Urinary bladder (tissue), 4 donors: ENCODE measurements around the gene SPRED2. TPM values are rescaled to one million over a fixed set of nuclear protein-coding genes. Genes with fewer than 3 reads are reported as not detected.

Source experiments
- DNase-seq: peaks from one replicate; pipeline ENCODE4 v3.0.0-alpha.2; 2015; ENCODE audit errors: extremely low spot score
- H3K27ac ChIP-seq: one replicate; pipeline ENCODE4 v1.5.1; 2013; ENCODE audit warnings: low read depth, mild to moderate bottlenecking, moderate library complexity
- H3K36me3 ChIP-seq: one replicate; pipeline ENCODE4 v1.6.1; 2013; ENCODE audit warnings: mild to moderate bottlenecking, moderate library complexity; ENCODE audit not compliant: insufficient read depth
- H3K4me1 ChIP-seq: one replicate; pipeline ENCODE4 v1.6.1; 2013; ENCODE audit warnings: mild to moderate bottlenecking, moderate library complexity; ENCODE audit not compliant: insufficient read depth
- H3K4me3 ChIP-seq: one replicate; pipeline ENCODE4 v1.5.1; 2013; ENCODE audit warnings: low read depth, low read length
- WGBS: extraction: QIAGEN DNeasy Blood & Tissue Kit; methylation state at CpG from one replicate; pipeline ENCODE4 v1.1.7; 2013; 5-methylcytosine and 5-hydroxymethylcytosine counted together
- polyA plus RNA-seq: library from polyadenylated mRNA; stranded (reverse); fragments of 200-250 nt; gene quantifications from one replicate; pipeline ENCODE4 v1.2.3, GENCODE V29; 2013
- total RNA-seq: library from RNA; depleted of rRNA; stranded (reverse); fragments of >200 nt; gene quantifications from one replicate; pipeline ENCODE4 v1.2.3, GENCODE V29; 2014
- donor health status: healthy with polysubstance abuse.
- donor health status: healthy.

Gene SPRED2
- total and polyA plus RNA-seq, 2 donors, result 12.0 to 19.1 TPM

DNA sequence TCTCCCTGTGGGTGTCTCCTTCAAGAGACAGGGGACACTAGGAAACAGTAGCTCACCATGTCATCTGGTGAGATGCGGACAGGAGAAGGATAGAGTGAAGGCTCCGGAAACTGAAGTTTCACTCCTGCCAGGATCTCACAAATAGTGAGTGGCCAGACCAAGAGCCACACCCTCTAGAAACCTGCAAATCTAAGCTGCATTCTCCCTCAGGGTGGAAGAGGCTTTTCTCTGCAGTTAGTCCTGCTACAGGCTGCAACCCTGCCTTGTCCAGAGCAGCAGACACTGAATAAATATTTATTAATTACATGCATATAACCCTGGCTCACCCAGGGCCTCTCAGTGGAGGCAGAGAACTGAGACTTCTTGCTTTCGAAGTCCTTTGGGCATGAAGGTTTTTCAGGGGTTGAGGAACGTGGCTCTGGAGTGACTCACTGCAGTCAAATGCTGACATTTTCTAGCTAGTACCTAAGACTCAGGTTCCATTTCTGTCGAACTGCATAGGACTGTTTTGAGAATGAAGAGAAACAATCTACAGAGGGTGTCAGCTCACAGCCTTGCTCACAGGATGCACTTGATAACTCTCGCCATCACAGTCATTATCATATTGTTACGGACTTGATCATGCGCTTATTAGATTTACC is 117.5 kb downstream of the SPRED2 start:
- H3K36me3 ChIP-seq, result peaks cover 2% of the 10 kb centered on the region
- H3K4me3 ChIP-seq, result no peak overlapping the region
- H3K4me1 ChIP-seq, result no peaks in the 10 kb centered on the region
- DNase-seq, result no peak
- H3K27ac ChIP-seq, result no peak overlapping the region
- 84% methylated on average over 8 of the region's 8 CpGs for WGBS

DNA sequence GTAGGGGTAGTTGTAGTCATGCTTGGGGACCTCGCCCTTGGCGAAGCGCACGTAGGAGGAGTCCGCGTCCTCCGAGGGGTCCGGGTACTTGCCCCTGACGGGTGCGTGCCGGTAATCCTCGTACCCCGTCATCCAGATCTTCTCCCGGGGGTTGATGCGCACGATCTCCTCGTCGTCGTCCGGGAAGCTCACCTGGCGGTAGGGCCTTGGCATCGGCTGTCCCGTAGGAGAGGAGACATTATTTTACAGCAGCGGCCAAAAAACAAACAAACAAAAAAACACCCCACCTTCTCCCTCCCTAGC is 118.5 kb downstream of the SPRED2 start:
- Histone ChIP-seq H3K36me3 (peaks cover 2% of the 10 kb centered on the region), H3K4me3 (no peak overlapping the region), H3K4me1 (no peaks in the 10 kb centered on the region), H3K27ac (no peak overlapping the region)
- no peak for DNase-seq
- 97% methylated on average over 24 of the region's 24 CpGs for WGBS

DNA sequence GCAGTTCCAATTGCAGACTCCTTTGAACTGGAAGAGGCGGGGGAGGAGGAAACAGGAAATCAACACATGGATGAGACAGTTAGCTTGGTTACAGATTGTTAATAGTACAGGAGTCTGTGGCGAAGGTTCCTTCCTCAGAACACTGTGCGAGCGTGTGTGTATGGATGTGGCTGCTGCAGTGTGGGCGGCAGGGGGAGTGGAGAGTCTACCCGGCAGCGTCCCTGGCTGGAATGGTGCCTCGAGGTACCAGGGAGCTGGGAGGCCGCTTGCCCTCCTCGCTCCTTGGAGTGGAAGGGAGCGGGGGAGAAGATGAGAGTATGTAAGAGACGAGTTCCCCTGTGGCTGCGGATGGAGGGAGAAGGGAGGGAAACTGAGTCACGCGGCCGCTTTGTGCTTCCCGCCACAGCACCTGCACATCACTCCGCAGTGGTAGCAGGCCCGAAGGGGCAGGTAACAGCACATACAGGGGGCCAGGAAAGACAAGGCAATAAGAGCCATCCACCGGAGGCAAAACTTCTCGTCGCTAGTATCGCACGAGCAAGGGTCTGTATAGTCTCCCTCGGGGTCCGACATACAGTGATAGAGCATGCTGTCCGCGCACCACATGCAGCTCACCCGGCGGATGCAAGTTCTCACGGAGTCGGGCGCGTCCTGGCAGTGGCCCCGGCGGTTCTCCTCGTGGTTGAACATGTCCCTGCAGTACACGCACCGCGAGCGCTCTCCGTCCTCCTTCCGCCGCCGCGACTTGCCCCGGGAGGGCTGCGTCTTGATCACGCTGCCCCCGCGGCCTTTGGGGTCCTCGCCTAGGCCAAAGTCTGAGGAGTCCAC is 119.1 kb downstream of the SPRED2 start:
- WGBS, result 95% methylated on average over 52 of the region's 52 CpGs
- no peak for DNase-seq
- no peak overlapping the region for H3K4me3 ChIP-seq
- H3K36me3 ChIP-seq, result peaks cover 2% of the 10 kb centered on the region
- H3K27ac ChIP-seq, result no peak overlapping the region
- H3K4me1 ChIP-seq, result no peaks in the 10 kb centered on the region

DNA sequence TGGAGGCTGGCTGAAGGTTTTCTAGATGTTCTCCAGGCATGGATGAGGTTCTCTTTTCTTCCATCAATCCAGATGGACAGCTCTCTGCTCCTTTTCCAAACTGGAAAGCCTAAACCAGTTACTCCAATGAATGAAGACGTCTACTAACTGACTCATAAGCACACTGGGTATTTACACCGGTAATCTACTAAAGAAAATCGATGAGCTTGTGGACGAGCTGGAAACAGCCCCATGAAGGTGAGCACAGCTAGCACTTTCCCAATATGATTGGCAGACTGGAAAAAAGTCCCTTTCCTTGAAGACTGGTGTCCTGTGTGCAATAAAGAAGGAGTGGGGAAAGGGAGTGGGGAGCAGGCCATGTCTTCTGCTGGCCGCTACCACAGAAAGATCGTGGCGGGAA is 120.8 kb downstream of the SPRED2 start:
- no peak for DNase-seq
- H3K4me3 ChIP-seq, result no peak overlapping the region
- no peaks in the 10 kb centered on the region for H3K4me1 ChIP-seq
- H3K27ac ChIP-seq, result no peak overlapping the region
- 94% methylated on average over 7 of the region's 7 CpGs for WGBS
- peaks cover 2% of the 10 kb centered on the region for H3K36me3 ChIP-seq

DNA sequence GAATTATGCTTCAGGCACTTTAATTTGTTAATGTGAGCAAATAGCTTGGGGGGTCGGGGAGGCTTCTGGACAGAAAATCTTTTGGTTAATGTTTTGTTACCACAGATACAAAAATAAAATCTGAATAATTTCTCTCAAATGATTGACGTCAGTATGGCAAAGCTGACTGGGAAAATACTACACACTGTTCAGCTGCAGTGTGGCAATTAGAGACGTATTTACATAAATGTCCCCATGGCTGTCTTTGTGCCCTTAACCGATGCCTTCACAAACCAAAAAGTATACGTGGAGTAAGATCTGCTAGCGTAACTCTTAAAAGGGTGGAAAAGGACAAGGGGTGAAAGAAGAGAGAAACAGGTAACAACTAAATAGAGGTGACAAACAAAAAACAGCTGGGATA is 121.3 kb downstream of the SPRED2 start:
- 87% methylated on average over 6 of the region's 6 CpGs for WGBS
- no peak overlapping the region for H3K27ac ChIP-seq
- DNase-seq, result no peak
- H3K4me1 ChIP-seq, result no peaks in the 10 kb centered on the region
- no peak overlapping the region for H3K4me3 ChIP-seq
- peaks cover 2% of the 10 kb centered on the region for H3K36me3 ChIP-seq

DNA sequence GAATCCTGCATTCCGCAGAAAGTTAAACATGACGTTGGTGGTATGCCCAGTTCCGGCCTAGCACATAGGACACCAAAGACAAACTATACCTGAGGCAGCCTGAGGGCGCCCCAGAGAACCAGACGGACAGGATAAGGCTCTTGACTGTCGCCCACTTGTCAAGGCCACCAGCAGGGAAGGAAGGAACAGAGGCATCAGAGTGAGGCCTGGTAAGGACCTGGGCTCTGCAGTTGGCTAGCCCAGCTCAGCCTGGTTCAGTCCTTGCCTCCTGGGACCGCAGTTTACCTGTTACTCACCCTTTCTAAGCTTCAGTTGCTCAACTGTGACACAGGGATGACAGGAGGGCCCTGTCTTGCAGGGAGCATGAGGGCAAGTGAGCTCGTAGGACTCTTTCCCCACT is 122.7 kb downstream of the SPRED2 start:
- no peak for DNase-seq
- peak overlapping the region; percentile 54 for H3K27ac ChIP-seq
- no peak overlapping the region for H3K4me3 ChIP-seq
- WGBS, result 80% methylated on average over 8 of the region's 8 CpGs
- H3K36me3 ChIP-seq, result peaks cover 2% of the 10 kb centered on the region
- no peaks in the 10 kb centered on the region for H3K4me1 ChIP-seq

DNA sequence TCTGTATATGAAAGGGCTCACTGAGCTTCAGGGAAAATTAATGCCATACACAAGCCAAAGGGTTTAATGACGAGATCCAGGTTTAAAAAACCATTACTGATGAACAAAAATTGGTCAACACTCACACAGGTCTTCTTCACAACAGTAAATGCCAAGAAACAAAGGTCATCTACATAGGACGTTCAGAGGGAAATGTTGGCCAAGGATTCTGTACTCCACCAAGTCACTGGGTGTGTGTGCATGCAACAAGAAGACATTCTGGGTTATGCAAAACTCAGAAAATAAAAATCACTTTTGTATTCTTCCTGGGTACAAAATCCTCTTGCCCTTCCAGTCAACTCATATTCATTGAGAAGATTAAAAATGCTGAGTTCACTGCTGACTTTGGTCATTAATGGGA is 126.5 kb downstream of the SPRED2 start:
- H3K36me3 ChIP-seq, result no peaks in the 10 kb centered on the region
- 85% methylated on average over 2 of the region's 2 CpGs for WGBS
- H3K4me3 ChIP-seq, result no peak overlapping the region
- no peak overlapping the region for H3K27ac ChIP-seq
- H3K4me1 ChIP-seq, result no peaks in the 10 kb centered on the region
- DNase-seq, result no peak

DNA sequence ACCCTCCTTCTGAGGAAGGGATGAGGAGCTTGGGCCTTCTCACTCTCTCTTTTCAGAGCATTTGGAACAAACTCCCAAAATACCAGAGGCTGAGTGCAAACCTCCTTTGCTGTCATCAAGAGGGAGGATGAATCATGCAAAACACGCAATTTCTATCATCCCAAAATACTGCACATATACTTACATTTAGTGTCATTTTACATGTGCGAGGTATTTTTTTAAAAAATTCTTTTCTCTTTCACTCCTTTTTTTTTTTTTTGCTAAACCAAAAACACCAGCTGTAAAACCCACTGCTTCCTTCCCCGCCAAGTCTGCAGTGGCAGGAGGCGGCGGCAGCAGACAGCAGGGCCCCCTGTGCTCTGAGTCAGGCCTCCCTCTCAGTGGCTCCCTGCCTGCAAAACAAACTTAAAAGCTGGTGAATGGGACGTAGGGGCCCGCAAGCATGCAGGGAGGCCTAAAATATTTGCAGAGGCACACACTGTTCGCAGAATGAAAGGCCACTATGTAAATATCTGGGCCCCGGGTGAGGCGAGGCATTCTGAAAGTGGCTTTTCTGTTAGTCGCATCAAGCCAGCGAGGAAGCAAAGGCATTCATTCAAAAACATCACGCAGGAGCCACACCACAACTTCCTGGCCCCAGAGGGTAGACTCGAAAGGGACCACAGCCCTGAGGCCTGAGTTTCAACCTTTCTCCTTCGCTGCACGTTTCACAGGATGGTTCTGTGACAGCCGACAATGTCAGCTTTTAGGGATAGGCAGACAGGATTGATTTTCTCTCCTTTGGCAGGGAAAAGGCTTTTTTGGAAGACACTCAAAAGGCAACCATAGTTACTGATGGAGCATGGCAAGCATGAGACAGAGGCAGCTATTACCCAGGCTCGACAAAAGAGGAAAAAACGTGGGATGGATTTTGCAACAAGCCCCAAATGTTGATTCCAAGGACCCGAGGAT is 131.4 kb downstream of the SPRED2 start:
- Histone ChIP-seq H3K4me1 (no peaks in the 10 kb centered on the region), H3K27ac (peak overlapping the region; percentile 15), H3K4me3 (no peak overlapping the region), H3K36me3 (no peaks in the 10 kb centered on the region)
- no peak for DNase-seq
- 22% methylated on average over 20 of the region's 20 CpGs for WGBS

DNA sequence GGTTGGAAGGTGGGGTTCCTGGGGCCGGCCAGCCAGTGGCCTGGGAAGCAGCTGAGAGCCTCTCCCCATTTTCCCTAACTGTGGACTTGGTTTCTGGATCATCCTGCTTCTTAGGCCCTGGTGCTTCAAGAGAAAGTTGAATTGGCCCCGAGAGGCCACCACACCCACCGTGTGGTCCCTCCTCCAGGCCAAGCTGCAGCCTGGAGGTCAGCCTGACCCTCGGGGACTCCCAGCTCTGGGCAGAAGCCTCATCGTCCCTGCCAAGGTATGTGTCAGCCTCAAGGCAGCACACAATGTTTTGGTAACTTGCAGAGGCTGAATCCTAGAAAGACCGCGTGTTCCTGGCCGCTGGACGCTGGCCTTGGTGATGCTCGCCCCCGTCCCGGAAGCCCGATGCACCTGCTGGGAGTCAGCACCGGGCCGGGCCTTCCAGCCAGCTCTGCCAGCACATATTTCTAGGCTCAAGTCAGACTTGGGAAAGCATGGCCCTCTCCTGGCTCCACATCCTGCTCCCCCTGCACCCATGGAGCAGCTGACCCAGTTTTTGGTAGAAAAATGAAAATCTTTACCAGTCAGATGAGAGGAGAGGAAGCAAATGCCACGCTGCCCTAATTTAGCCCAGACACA is 132.2 kb downstream of the SPRED2 start:
- 28% methylated on average over 16 of the region's 16 CpGs for WGBS
- no peaks in the 10 kb centered on the region for H3K4me1 ChIP-seq
- H3K27ac ChIP-seq, result peak overlapping the region; percentile 15
- H3K4me3 ChIP-seq, result no peak overlapping the region
- no peak for DNase-seq
- no peaks in the 10 kb centered on the region for H3K36me3 ChIP-seq

DNA sequence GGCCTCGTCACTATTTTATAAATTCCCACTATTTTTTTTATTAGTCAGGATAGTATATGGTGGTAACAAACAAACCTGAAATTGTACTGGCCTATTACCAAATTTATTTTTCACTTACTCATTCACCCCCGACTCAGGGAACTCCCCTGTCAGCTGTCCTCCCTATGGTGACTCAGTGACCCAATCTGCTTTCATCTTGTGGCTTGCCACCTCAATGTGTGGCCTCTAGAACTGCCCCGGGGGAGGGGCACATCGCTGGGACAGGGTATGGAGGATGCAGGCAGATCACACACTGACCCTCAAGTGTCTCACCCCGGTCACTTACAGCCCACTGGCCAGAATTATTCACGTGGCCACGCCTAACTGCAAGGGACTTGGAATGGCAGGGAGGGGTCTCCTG is 133.2 kb downstream of the SPRED2 start:
- no peak overlapping the region for H3K27ac ChIP-seq
- 83% methylated on average over 7 of the region's 7 CpGs for WGBS
- H3K36me3 ChIP-seq, result no peaks in the 10 kb centered on the region
- no peak for DNase-seq
- no peak overlapping the region for H3K4me3 ChIP-seq
- no peaks in the 10 kb centered on the region for H3K4me1 ChIP-seq

DNA sequence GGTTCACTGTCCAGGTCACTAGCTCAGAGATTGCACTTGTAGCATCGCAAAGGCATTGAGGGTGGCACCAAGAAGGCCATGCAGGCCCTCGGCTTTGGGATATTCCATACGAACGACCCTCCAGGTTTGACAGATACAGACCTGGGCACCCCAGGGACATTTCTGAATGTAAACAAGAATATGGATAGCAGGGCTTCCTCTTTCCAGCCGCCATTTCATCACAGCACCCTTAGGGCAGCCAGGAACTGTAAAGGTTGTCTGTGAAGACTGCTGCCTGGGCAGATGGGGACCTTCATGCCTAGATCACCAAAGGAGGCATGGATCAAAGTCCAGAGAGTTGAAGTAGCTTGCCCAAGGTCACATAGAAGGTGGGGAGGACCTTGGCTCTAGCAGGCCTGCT is 134.3 kb downstream of the SPRED2 start:
- WGBS, result 85% methylated on average over 5 of the region's 5 CpGs

DNA sequence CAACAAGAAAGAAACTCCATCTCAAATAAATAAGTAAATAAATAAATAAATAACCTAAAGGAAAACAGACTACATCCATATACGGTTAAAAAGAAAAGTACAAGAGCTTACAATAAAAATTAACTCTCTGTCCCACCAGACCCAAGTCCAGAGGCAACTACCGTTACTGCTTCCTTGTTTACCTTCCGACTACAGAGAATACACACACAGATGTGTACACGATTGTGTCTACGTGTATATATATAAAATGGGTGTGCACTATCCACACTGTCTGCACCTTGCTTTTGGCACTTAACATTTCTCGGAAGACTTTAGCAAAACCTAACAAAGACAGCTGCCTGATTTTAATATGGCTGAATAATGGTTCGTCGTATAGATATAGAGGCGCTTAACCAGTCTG is 134.9 kb downstream of the SPRED2 start:
- WGBS, result 90% methylated on average over 9 of the region's 9 CpGs
- DNase-seq, result no peak

More for the DNA sequence above, 134.3 kb downstream of the SPRED2 start:
- H3K4me3 ChIP-seq, result no peak overlapping the region
- no peak overlapping the region for H3K27ac ChIP-seq
- no peaks in the 10 kb centered on the region for H3K36me3 ChIP-seq
- no peak for DNase-seq
- H3K4me1 ChIP-seq, result no peaks in the 10 kb centered on the region

DNA sequence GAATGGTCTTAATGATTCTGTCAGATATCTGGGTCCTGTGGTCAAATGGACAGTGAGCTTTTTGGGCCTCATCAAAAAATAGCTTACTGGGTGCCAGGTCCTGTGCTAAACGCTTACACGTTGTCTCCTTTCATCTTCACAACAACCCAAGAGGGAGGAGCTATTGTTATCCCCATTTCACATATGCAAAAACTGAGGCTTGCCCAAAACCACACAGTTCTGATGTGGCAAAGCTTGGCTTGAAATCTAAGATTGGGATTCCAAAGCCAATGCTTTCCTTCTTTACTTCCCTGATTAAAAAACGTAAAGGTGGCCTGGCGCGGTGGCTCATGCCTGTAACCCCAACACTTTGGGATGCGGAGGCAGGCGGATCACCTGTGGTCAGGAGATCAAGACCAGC is 135.4 kb downstream of the SPRED2 start:
- Histone ChIP-seq H3K27ac (no peak overlapping the region), H3K36me3 (no peaks in the 10 kb centered on the region), H3K4me3 (no peak overlapping the region), H3K4me1 (no peaks in the 10 kb centered on the region)
- WGBS, result 94% methylated on average over 7 of the region's 7 CpGs
- no peak for DNase-seq

More for the DNA sequence above, 134.9 kb downstream of the SPRED2 start:
- no peaks in the 10 kb centered on the region for H3K36me3 ChIP-seq
- no peak overlapping the region for H3K4me3 ChIP-seq
- no peak overlapping the region for H3K27ac ChIP-seq
- no peaks in the 10 kb centered on the region for H3K4me1 ChIP-seq
